ENCODE results near the gene UMODL1.

The UMODL1 gene

DNA sequence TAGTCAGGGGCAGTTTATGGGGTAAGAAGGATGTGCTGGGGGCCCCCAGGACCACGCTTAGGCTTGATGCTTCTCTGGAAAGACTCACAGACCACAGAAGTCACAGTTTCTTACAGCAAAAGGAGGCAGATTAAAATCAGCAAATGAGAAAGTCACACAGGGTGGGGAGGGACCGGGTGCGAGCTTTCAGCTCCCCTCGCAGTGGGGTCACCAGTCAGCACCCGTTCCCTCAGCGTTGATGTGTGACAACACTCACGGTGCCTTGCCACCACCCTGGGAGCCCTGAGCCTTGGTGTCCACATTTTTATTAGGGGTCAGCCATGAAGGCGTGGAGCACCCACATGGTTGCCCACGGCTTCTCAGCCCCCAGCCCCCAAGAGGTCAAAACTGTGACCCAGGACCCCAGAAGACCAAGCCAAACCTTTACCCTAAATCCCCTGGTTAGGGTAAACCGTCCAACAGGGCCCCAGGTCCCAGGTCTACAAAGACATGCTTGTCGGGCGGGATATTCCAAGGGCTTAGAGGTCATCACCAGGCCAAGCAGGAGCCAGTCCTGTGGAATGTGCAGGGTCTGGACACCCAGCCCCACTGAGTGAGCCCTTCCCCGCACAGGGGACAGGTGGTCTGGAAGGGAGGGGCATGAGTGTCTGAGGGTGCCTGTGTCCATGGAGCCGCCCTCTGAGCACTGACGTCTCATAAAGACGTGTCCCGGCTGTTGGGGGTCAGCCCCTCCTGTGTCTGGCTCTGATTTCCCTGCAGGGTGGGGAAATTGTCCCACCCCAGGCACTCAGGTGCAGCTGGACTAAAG lies 83.3 kb downstream of the UMODL1 start:
- DNase-seq, result no peak

- no peak for DNase-seq
These were observed 84.1 kb downstream of the UMODL1 start for GRCh38 chr21:42155045-42155855.

GRCh38 chr21:42156690-42157605 lies 85.8 kb downstream of the UMODL1 start:
- DNase-seq, result no peak

GRCh38 chr21:42157606-42158310 lies 86.6 kb downstream of the UMODL1 start:
- DNase-seq, result no peak

DNA sequence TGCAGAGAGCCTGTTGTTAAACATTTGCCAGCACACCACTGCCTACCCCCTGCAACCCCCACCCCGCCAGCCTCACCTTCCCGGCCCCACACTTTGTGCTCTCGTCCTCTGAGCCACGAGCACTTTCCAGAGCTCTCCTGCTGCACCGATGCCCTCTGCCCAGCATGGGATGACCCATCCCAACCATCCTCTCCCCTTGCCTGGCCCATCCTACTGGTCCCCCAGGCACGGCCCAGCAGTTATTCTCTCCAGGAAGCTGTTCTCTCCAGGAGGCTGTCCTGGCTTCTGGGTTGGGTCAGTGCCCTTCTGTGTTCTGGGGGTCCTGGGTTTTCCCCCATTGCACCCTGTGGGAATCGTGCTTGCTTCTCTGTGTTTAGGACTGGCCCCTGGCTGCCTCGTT lies 87.7 kb downstream of the UMODL1 start:
- DNase-seq, result no peak

- no peak for DNase-seq
These were observed 88.5 kb downstream of the UMODL1 start for GRCh38 chr21:42159560-42160110.

DNA sequence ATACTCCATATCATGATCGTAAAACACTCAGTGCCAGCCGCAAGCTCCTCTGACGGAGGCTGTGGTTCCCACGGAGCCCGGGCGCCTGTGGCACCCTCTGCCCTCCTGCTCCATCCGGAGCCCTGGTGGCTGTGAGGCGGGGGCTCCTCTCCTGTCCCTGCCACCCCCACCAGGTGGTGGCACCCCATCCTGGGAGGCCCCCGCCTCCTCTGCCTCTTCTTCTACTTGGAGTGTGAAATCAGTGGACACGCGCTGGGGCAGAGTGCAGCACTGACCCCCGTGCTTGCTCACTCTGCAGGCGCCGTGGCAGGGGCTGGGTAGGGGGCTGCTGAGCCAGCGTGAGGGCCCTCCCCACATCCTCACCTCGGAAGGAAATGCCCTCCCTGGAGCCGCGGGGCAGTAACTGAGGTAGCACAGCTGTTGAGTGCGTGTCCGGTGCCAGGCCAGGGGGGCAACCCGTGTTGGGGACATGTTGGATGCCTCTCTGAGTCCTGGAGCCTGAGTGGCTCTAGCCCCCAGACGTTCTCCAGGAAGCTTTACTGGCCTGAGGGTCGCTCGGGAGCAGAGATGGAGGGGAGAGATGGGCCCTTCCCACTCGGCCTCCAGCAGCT lies 89.1 kb downstream of the UMODL1 start:
- no peak for DNase-seq

DNA sequence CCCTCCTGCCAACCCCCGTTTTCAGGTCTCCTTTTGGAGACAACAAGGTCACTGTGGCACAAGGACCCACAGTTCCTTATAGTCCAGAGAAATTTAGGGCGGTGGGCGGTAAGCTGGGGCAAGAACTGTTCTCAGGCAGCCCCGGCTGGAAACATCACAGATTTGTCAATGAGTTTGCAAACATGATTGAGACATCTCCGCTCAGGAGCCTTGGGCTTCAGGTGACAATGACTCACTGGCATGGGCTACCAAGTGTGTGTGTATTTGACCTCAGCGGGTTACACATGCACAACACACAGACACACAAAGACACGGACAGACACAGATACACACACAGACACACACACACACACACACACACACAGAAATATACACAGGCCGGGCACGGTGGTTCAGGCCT lies 89.6 kb downstream of the UMODL1 start:
- no peak for DNase-seq

- DNase-seq, result no peak
These were observed 90.4 kb downstream of the UMODL1 start for GRCh38 chr21:42161401-42161955.

- no peak for DNase-seq
These were observed 91.0 kb downstream of the UMODL1 start for GRCh38 chr21:42161956-42162681.

- DNase-seq, result no peak
These were observed 91.9 kb downstream of the UMODL1 start for GRCh38 chr21:42162831-42163510.

GRCh38 chr21:42163511-42163863 lies 92.4 kb downstream of the UMODL1 start:
- DNase-seq, result no peak

GRCh38 chr21:42164064-42164789 lies 93.1 kb downstream of the UMODL1 start:
- no peak for DNase-seq

- DNase-seq, result no peak
These were observed 93.7 kb downstream of the UMODL1 start for GRCh38 chr21:42164818-42165217.

DNA sequence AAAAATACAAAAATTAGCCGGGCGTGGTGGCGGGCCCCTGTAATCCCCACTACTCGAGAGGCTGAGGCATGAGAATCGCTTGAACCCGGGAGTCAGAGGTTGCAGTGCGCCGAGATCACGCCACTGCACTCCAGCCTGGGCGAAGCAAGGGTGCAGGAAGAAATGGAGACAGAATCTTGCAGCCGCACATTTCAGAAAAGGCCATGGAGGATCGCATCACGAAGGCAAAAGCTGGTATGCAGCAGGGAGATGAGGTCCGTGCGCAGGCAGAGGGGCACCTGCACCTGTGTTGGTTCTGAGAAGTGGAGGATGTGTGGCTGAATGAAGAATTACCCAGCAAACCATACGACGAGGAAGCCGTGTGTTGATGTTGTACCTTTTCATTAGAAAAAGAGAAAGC lies 94.8 kb downstream of the UMODL1 start:
- no peak for DNase-seq

DNA sequence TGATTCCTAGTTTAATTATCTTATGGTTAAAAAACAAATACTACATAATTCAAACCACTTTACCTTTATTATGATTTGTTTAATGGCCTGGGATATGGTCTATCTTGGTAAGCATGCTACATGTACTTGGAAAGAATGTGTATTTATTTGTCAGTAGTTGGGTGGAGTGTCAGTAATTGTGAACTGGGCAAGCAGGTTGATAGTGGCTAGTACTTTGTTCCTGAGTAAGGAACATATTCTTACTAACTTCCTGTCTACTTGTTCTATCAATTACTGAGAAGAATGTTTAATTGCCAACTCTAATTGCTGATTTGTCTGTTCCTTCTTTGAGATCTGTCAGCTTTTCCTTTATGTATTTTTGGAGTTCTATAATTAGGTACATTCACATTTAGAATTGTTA lies 98.6 kb downstream of the UMODL1 start:
- DNase-seq, result no peak

GRCh38 chr21:42171091-42172053 lies 100.3 kb downstream of the UMODL1 start:
- DNase-seq, result no peak

Data from NCI-H526 treated with DMSO at 0.1 percent for 48 hours (cell line).